Esophagus squamous epithelium (tissue), 4 donors: ENCODE measurements around the gene SS18L1.

ENCODE experiments used
- CTCF ChIP-seq, 6 experiments: fragments of 450-650 bp in 4 of 6; fragments of 200-600 bp in 2 of 6; sonication (generic) in 2 of 6; IDR thresholded peaks; one replicate each; pipeline ENCODE4 v1.5.1; 2016 to 2019; ENCODE audit warnings: antibody characterized with exemption in 6 of 6, mild to moderate bottlenecking in 4 of 6, moderate library complexity in 4 of 6
- POLR2A ChIP-seq, 4 donors: fragments of 450-650 bp; IDR thresholded peaks; one replicate each; pipeline ENCODE4 v1.6.1; 2017; ENCODE audit warnings: antibody characterized with exemption in 4 of 4, mild to moderate bottlenecking in 4 of 4, moderate library complexity in 3 of 4

- TF ChIP-seq CTCF (IDR thresholded peaks at IDR 0.05) (no peak), POLR2A (IDR thresholded peaks at IDR 0.05) (no peak)
Observed at GRCh38 chr20:62196286-62196685, 52.7 kb downstream of the SS18L1 start.
